Activated gamma-delta T cell treated with Interleukin-2 at 50 U/mL for 16 hours (primary cell): ENCODE data around the gene PWWP3B.
"Not testable (repeated sequence)": the region's sequence is repeated elsewhere in the genome, so short reads cannot be mapped to it uniquely, and the experiment has no call there.

ENCODE experiments used
- DNase-seq: peaks from one replicate; pipeline ENCODE4 v3.0.0-alpha.2; 2020

PWWP3B gene

GRCh38 chrX:106168107-106168506 is at the start of gene PWWP3B:
PWWP3B (plus strand) TSS chrX:106168305; CDS start chrX:106205433, 37,128 bp downstream.
- DNase-seq: no peak

- no peak for DNase-seq
These were observed 29.1 kb upstream of the PWWP3B start for GRCh38 chrX:106139048-106139447.

- no peak for DNase-seq
These were observed 23.1 kb upstream of the PWWP3B start for GRCh38 chrX:106144755-106145639.

- no peak for DNase-seq
These were observed 17.4 kb upstream of the PWWP3B start for GRCh38 chrX:106150701-106151100.

- DNase-seq: no peak
These were observed 8.2 kb upstream of the PWWP3B start for GRCh38 chrX:106159861-106160282.

- no peak for DNase-seq
These were observed 2.2 kb downstream of the PWWP3B start for GRCh38 chrX:106170318-106170717.

- no peak for DNase-seq
These were observed 3.3 kb downstream of the PWWP3B start for GRCh38 chrX:106171293-106171820.

GRCh38 chrX:106177106-106177981 is 9.2 kb downstream of the PWWP3B start:
- no peak for DNase-seq

GRCh38 chrX:106177982-106178321 is 9.8 kb downstream of the PWWP3B start:
- DNase-seq: no peak

- DNase-seq: no peak
These were observed 10.7 kb downstream of the PWWP3B start for GRCh38 chrX:106178826-106179225.

- not testable (repeated sequence) for DNase-seq
These were observed 15.6 kb downstream of the PWWP3B start for GRCh38 chrX:106183685-106184084.

- DNase-seq: no peak
These were observed 33.5 kb downstream of the PWWP3B start for GRCh38 chrX:106201502-106202178.

GRCh38 chrX:106203315-106203714 is 35.2 kb downstream of the PWWP3B start:
- no peak for DNase-seq

- no peak for DNase-seq
These were observed 40.0 kb downstream of the PWWP3B start for GRCh38 chrX:106208154-106208553.
